COR-L47 (cell line): ENCODE data around the gene PPP1R13B.
"Not testable (repeated sequence)": the region's sequence is repeated elsewhere in the genome, so short reads cannot be mapped to it uniquely, and the experiment has no call there.

Experiments
- DNase-seq: peaks from one replicate; lab custom pipeline; 2025; lab: John Stamatoyannopoulos, UW

The PPP1R13B gene

GRCh38 chr14:103699901-103700752, 147.2 kb downstream of the PPP1R13B start:
- no peak for DNase-seq

- DNase-seq: no peak
Measured at GRCh38 chr14:103699261-103699661, 148.1 kb downstream of the PPP1R13B start.

GRCh38 chr14:103698380-103699260, 148.8 kb downstream of the PPP1R13B start:
- no peak for DNase-seq

GRCh38 chr14:103697603-103698379, 149.6 kb downstream of the PPP1R13B start:
- no peak for DNase-seq

- no peak for DNase-seq
Measured at GRCh38 chr14:103697206-103697602, 150.2 kb downstream of the PPP1R13B start.

GRCh38 chr14:103696466-103697071, 150.8 kb downstream of the PPP1R13B start:
- DNase-seq: no peak

- DNase-seq: no peak
Measured at GRCh38 chr14:103696070-103696402, 151.3 kb downstream of the PPP1R13B start.

- DNase-seq: no peak
Measured at GRCh38 chr14:103695296-103696069, 151.9 kb downstream of the PPP1R13B start.

- DNase-seq: no peak
Measured at GRCh38 chr14:103694572-103695026, 152.8 kb downstream of the PPP1R13B start.

- no peak for DNase-seq
Measured at GRCh38 chr14:103693515-103693914, 153.9 kb downstream of the PPP1R13B start.

- no peak for DNase-seq
Measured at GRCh38 chr14:103692871-103693270, 154.5 kb downstream of the PPP1R13B start.

GRCh38 chr14:103692159-103692558, 155.2 kb downstream of the PPP1R13B start:
- DNase-seq: no peak

- DNase-seq: not testable (repeated sequence)
Measured at GRCh38 chr14:103691655-103692054, 155.7 kb downstream of the PPP1R13B start.

GRCh38 chr14:103690332-103690731, 157.0 kb downstream of the PPP1R13B start:
- DNase-seq: no peak

GRCh38 chr14:103688906-103689902, 158.2 kb downstream of the PPP1R13B start:
- no peak for DNase-seq

GRCh38 chr14:103688441-103688840, 158.9 kb downstream of the PPP1R13B start:
- DNase-seq: no peak

GRCh38 chr14:103687712-103688111, 159.7 kb downstream of the PPP1R13B start:
- no peak for DNase-seq

GRCh38 chr14:103686831-103687485, 160.4 kb downstream of the PPP1R13B start:
- DNase-seq: no peak
